HG03280 (cell line): Measurements from ENCODE around the gene KCND2.

Source experiments
- ATAC-seq: cut with Tn5 transposase; IDR thresholded peaks from one replicate; pipeline ENCODE4 v1.9.1; 2021; ENCODE audit warnings: mild to moderate bottlenecking, moderate library complexity; ENCODE audit not compliant: unreplicated experiment

The KCND2 gene

DNA sequence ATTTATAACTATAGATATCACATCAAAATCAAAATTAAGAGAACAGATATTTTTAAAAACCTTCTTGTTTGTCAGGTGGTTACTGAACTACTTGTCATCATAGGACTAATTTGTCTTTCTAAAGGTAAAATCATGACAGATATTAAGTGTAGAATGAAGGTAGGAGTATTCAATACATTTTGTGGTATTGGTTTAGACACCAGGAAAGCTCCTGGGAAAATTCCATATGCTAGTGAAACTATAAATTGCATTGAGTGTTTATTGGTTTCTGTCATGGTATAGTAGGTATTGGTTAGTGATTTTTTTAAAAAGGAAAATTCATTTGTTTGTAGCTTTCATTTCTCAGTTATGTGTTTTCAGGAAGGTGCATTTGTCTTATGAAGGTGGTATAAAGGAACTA is 132.7 kb downstream of the KCND2 start:
- no peak for ATAC-seq

- ATAC-seq: no peak
These were observed 134.0 kb downstream of the KCND2 start for GRCh38 chr7:120407010-120407409.

DNA sequence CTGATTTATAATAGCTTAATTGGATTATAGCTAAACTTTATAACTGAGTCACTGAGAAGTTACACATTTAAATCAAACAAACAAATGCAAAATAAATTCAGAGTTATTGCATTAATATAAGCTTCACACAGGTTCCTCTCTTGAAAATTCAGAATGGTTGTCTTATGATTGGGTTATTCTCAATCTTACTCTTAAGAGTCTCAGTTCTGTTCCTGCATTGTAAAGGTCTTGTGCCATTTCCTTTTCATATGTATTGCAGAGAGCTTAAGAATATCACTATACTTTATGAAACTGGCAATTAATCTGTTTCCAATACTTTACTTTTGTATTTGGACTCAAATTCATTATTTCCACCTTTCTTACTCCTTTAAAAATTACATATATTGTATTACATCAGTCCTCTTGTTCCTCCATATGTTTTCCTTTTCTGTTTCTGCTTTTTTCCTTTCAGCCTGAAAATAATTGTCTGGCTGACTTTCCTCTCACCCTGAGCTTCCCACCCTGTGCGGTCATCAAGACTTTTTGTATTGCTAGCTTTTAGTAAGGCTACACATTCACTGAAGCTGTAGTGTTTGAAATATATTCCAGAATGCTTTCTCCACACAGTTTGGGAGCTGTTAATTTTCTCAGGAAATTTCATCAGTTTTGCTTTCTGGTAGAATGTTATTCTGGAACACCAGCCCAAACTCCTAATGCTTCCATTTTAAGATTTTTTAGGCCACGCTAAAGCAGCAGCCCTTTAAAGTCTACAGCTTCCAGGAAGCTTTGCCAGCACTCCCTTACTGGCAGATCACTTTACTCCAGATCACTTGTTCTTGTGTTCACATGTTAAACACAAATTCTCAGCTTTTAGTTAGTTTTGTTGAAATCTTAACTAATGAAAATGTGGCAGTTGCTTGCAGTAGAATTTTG is 139.4 kb downstream of the KCND2 start:
- peak; percentile 79 for ATAC-seq

DNA sequence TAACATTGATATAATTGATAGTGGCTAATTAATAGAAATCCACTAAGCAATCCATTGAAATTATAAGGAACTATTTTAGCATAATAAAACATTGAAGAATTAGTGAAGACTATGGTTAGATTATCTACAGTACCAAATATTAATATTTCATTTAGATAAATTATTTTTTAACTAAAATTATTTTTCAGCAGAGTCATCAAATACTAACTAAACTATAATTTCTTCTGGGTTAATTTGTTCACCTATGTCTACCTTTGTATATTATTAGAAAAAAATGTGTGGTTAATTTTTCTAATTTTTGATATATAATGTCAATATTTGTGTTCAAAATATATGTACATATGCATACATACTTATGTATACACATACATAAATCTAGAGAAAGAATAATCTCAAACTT is 140.2 kb downstream of the KCND2 start:
- no peak for ATAC-seq

- ATAC-seq: no peak
These were observed 144.4 kb downstream of the KCND2 start for GRCh38 chr7:120417244-120417979.

DNA sequence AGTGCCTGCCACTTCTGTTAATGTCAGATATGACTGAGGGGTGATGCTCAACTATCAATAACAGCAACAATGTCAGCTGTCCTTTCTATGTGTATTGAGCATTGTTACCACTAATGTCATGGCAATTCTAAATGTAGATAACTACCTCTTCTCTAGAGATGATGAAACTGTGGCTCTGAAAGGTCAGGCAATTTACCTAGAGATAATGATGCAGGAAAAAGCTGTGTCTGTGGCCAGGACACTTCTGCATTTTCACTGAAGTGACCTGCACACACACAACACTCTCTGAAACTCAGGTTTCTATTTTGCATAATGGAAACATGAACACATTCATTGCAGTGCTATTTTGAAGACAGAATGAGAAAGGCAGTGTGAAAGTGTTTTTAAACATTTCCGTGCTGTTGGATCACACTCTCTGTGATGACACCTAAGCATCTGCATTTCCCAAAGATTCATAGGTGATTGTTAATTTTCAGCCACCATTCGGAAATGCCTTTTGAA is 148.2 kb downstream of the KCND2 start:
- peak; percentile 99 for ATAC-seq

- ATAC-seq: no peak
These were observed 158.0 kb downstream of the KCND2 start for GRCh38 chr7:120431016-120431415.

- no peak for ATAC-seq
These were observed 163.6 kb downstream of the KCND2 start for GRCh38 chr7:120436487-120437060.

GRCh38 chr7:120441850-120442249 is 168.9 kb downstream of the KCND2 start:
- ATAC-seq: peak; percentile 86

DNA sequence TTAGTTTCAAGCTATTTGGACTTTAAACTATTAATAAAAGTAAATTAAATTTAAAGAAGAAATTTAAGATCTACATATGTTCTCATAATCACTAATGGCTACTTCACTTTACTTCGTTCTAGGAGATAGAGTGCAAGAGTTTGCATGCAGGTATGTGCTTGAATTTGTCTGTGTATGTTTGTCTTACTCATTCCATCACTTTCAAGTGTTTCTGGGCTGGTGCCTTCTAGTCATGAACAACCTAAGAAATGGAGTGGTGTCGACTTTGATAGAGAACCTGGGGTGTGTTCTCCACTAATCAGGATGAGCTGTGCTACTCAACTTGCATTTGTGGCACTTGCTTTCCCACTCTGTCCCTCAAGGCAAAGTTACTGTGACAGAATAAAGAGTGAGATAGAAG is 169.9 kb downstream of the KCND2 start:
- no peak for ATAC-seq

- no peak for ATAC-seq
These were observed 171.7 kb downstream of the KCND2 start for GRCh38 chr7:120444650-120445049.

DNA sequence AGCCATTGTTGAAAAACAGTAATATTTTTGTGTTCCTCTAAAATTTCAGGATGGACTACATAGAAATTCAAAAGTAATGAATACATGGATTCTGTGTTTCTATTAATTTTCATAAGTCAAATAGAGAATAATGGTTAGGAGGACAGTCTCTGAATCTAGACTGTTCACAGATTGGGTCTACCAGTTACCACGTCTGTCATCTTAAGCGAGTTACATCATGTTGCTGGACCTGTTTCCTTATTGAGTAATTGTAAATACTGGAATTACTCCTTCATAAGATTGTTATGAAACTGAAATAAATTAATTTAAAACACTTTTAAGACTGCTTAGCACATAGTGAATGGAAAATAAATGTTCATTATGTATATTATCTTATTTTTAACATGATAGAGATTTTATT is 172.3 kb downstream of the KCND2 start:
- ATAC-seq: no peak

DNA sequence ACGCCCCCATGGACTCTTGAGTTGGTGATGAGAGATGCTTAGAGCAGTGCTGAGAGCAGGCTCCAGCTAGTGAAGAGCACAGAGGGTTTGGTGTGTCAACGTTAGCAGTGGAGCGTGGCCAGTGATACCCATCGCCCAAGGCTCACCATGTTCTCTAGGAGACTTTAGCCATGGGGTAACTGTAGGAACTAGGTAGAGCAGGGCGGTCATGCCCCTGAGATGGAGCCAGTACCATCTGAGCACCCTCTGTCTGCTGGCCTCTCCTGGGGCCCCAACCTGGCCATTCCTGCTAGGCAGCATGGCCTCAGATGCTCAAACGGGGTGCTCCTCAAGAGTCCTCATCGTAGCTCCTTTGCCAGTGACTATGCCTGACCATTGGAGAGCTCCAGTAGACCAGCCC is 179.7 kb downstream of the KCND2 start:
- ATAC-seq: no peak

- no peak for ATAC-seq
These were observed 183.7 kb downstream of the KCND2 start for GRCh38 chr7:120456699-120457098.

GRCh38 chr7:120460949-120461348 is 188.0 kb downstream of the KCND2 start:
- no peak for ATAC-seq

- no peak for ATAC-seq
These were observed 190.0 kb downstream of the KCND2 start for GRCh38 chr7:120462991-120463390.

GRCh38 chr7:120464104-120464503 is 191.1 kb downstream of the KCND2 start:
- ATAC-seq: no peak

- no peak for ATAC-seq
These were observed 194.7 kb downstream of the KCND2 start for GRCh38 chr7:120467676-120468075.

- ATAC-seq: no peak
These were observed 195.6 kb downstream of the KCND2 start for GRCh38 chr7:120468611-120469010.

DNA sequence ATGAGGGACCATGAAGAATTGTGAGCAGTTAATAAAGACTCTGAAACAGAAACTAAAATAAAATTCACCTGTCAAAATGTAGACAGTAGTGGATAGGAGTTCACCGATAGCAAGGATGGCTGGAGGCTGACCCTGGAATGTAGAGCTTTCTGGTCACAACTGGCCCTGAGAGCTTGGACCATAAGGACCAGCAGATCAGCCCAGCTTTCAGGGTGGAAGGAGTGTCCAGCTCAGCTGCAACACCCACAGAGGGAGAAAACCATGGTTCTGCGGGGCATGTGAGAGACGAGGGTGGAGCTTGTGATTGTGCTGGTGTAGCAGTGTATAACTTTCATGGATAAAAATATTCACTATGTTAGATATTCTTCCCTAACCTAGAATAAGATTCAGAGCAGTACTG is 199.9 kb downstream of the KCND2 start:
- no peak for ATAC-seq

DNA sequence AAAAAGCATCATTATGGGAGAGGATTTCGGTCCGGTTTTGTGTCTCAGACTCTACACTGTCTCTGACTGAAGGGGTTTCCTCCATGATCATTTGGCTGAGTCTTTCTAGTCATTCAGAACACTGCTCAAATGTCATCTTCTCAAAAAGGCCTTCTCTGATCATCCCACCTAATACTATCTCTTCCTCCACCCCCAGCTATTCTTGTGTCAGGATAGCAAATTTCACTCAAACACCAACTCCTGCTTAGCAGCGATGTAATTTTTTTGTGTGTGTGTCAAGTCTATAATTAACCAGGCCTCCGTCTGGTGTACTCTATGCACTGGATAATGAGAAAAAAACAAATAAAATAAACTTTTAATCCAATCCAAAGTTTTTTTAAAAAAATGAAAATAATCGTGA is 200.4 kb downstream of the KCND2 start:
- ATAC-seq: no peak

- ATAC-seq: peak; percentile 66
These were observed 203.0 kb downstream of the KCND2 start for GRCh38 chr7:120475994-120476393.
